Mesendoderm (in vitro differentiated cells): ENCODE measurements around the gene HBG2.
A peak's percentile ranks its signal among the peaks of the same experiment; 100 is the strongest.

Experiments
- DNase-seq: peaks from one replicate; pipeline ENCODE4 v3.0.0; 2013
- H2AK5ac ChIP-seq: 2 replicates; pipeline ENCODE4 v1.6.1; 2013; ENCODE audit warnings: low read length, inconsistent platforms
- H2BK120ac ChIP-seq: 2 replicates; pipeline ENCODE4 v1.6.1; 2013; ENCODE audit warnings: low read depth, mild to moderate bottlenecking, low read length, moderate library complexity, mixed read lengths
- H2BK15ac ChIP-seq: replicated peaks from 2 replicates; pipeline ENCODE4 v1.6.1; 2013; ENCODE audit warnings: low read depth, mild to moderate bottlenecking, moderate library complexity
- H2BK5ac ChIP-seq: 2 replicates; pipeline ENCODE4 v1.6.1; 2013; ENCODE audit warnings: low read length, inconsistent platforms
- H3K18ac ChIP-seq: 2 replicates; pipeline ENCODE4 v1.6.1; 2013; ENCODE audit warnings: mild to moderate bottlenecking, low read length, mixed read lengths
- H3K23ac ChIP-seq: one replicate; pipeline ENCODE4 v1.6.1; 2013; ENCODE audit warnings: low read length
- H3K27ac ChIP-seq: 2 replicates; pipeline ENCODE4 v1.5.1; 2013; ENCODE audit warnings: low read depth, mild to moderate bottlenecking, inconsistent platforms, low read length, moderate library complexity
- H3K27me3 ChIP-seq: 2 replicates; pipeline ENCODE4 v1.6.1; 2013; ENCODE audit warnings: low read length, control low read depth, mild to moderate bottlenecking, inconsistent platforms; ENCODE audit not compliant: insufficient read depth, poor library complexity
- H3K36me3 ChIP-seq: 2 replicates; pipeline ENCODE4 v1.6.1; 2013; ENCODE audit warnings: low read length, inconsistent platforms; ENCODE audit not compliant: control insufficient read depth, insufficient read depth
- H3K4ac ChIP-seq: one replicate; pipeline ENCODE4 v1.6.1; 2013; ENCODE audit warnings: low read depth, mild to moderate bottlenecking, low read length, moderate library complexity
- H3K4me1 ChIP-seq: 2 replicates; pipeline ENCODE4 v1.6.1; 2013; ENCODE audit warnings: low read depth, low read length, inconsistent platforms; ENCODE audit not compliant: control insufficient read depth
- H3K4me2 ChIP-seq: 2 replicates; pipeline ENCODE4 v1.6.1; 2013; ENCODE audit warnings: low read length
- H3K4me3 ChIP-seq: 2 replicates; pipeline ENCODE4 v1.5.1; 2013; ENCODE audit warnings: mild to moderate bottlenecking, low read length
- H3K56ac ChIP-seq: one replicate; pipeline ENCODE4 v1.6.1; 2013; ENCODE audit warnings: low read length
- H3K79me1 ChIP-seq: 2 replicates; pipeline ENCODE4 v1.6.1; 2013; ENCODE audit warnings: low read length, inconsistent platforms
- H3K79me2 ChIP-seq: 2 replicates; pipeline ENCODE4 v1.6.1; 2013; ENCODE audit warnings: mild to moderate bottlenecking, low read length; ENCODE audit not compliant: control insufficient read depth, insufficient read depth
- H3K9ac ChIP-seq: 2 replicates; pipeline ENCODE4 v1.6.1; 2013; ENCODE audit warnings: low read length, inconsistent platforms
- H4K5ac ChIP-seq: one replicate; pipeline ENCODE4 v1.6.1; 2013; ENCODE audit warnings: low read length
- H4K8ac ChIP-seq: one replicate; pipeline ENCODE4 v1.6.1; 2013; ENCODE audit warnings: low read depth, mild to moderate bottlenecking, control low read depth, low read length, moderate library complexity
- WGBS: extraction: QIAGEN DNeasy Blood & Tissue Kit; methylation state at CpG from one replicate; pipeline ENCODE4 v1.1.7; 2013; ENCODE audit warnings: low lambda C conversion rate, missing lambda C conversion rate; ENCODE audit not compliant: insufficient coverage; ENCODE audit errors: extremely low coverage; 5-methylcytosine and 5-hydroxymethylcytosine counted together

The HBG2 gene

DNA sequence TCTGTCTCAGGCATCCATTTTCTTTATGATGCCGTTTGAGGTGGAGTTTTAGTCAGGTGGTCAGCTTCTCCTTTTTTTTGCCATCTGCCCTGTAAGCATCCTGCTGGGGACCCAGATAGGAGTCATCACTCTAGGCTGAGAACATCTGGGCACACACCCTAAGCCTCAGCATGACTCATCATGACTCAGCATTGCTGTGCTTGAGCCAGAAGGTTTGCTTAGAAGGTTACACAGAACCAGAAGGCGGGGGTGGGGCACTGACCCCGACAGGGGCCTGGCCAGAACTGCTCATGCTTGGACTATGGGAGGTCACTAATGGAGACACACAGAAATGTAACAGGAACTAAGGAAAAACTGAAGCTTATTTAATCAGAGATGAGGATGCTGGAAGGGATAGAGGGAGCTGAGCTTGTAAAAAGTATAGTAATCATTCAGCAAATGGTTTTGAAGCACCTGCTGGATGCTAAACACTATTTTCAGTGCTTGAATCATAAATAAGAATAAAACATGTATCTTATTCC lies 26.1 kb upstream of the HBG2 start:
- H3K4me3 ChIP-seq: no peak overlapping the region
- WGBS: no CpG with 5 or more reads among the region's 3 CpGs
- H3K79me1 ChIP-seq: no peaks in the 10 kb centered on the region
- H4K8ac ChIP-seq: no peak overlapping the region
- H3K4ac ChIP-seq: no peak overlapping the region
- no peak overlapping the region for H3K27ac ChIP-seq
- H3K18ac ChIP-seq: no peak overlapping the region
- H3K23ac ChIP-seq: no peak overlapping the region
- no peak overlapping the region for H2BK120ac ChIP-seq
- no peaks in the 10 kb centered on the region for H3K27me3 ChIP-seq
- no peak overlapping the region for H3K56ac ChIP-seq
- no peak overlapping the region for H3K4me2 ChIP-seq
- no peaks in the 10 kb centered on the region for H3K36me3 ChIP-seq
- DNase-seq: peak; percentile 97
- no peak overlapping the region for H3K9ac ChIP-seq
- H3K4me1 ChIP-seq: peaks cover 3% of the 10 kb centered on the region
- H2AK5ac ChIP-seq: no peak overlapping the region
- no peak overlapping the region for H4K5ac ChIP-seq
- H3K79me2 ChIP-seq: no peaks in the 10 kb centered on the region
- no peak overlapping the region for H2BK5ac ChIP-seq
- H2BK15ac ChIP-seq: no peak overlapping the region

DNA sequence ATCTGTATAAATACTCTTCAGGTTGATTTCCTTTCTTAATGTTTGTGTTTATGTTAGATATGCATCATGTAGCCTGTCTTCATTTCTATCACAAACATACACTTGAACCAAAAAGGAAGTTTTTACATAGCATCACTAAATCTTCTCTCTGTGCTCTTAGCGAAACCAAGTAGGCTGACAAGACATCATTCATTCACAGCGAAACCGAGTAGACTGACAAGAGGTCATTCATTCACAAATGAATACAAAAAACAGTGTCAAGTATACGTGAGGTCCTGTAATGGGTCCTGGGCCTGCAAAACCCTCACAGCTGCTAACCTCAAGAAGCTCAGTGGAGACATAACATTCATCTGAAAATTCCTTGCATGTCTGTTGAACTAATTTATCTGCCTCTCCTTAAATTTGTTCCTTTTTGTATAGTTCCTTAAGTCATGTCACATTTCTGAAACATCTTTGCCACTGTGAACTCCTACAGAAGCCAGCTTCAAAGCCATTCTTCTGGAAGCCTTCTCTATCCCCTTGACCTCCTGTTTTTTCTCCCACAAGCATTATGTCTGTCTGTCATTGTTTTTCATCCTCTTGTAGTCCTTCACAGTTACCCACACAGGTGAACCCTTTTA lies 25.0 kb upstream of the HBG2 start:
- H3K9ac ChIP-seq: no peak overlapping the region
- H3K79me2 ChIP-seq: no peaks in the 10 kb centered on the region
- peak overlapping the region; percentile 49 for H2BK120ac ChIP-seq
- WGBS: no CpG with 5 or more reads among the region's 4 CpGs
- DNase-seq: no peak
- no peak overlapping the region for H2BK15ac ChIP-seq
- no peak overlapping the region for H3K27ac ChIP-seq
- no peak overlapping the region for H2BK5ac ChIP-seq
- H3K56ac ChIP-seq: no peak overlapping the region
- no peak overlapping the region for H4K8ac ChIP-seq
- H3K79me1 ChIP-seq: no peaks in the 10 kb centered on the region
- no peak overlapping the region for H3K18ac ChIP-seq
- H3K23ac ChIP-seq: no peak overlapping the region
- no peak overlapping the region for H3K4ac ChIP-seq
- H4K5ac ChIP-seq: no peak overlapping the region
- H3K4me3 ChIP-seq: no peak overlapping the region
- H3K4me2 ChIP-seq: no peak overlapping the region
- no peaks in the 10 kb centered on the region for H3K36me3 ChIP-seq
- H3K27me3 ChIP-seq: no peaks in the 10 kb centered on the region
- H2AK5ac ChIP-seq: no peak overlapping the region
- H3K4me1 ChIP-seq: peaks cover 3% of the 10 kb centered on the region

DNA sequence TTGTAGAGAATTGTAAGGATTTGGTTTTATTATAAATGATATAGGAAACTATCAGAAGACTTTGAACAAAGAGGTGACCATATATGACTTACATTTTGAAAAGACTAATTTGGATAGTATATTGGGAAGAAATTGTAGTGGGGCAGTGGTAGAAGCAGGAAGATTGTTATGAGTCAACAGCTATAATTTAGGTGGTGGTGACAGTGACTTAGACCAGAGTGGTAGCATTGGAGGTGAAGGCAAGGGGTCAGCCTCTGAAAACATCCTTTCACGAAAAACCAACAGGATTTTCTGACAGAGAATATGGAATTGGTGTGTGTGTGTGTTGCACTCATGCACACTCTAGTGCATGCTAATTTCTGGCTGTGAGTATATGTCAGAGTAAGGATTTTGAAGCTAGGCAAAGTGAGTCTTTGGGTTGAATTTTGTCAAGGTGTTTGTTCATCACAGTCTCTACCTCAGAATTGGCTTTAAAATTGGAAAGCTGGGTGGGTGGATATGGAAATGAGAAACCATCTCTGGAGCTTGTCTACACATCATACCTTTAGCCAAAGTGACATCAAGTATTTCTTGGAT lies 23.3 kb upstream of the HBG2 start:
- H2BK5ac ChIP-seq: no peak overlapping the region
- H3K4me1 ChIP-seq: peaks cover 3% of the 10 kb centered on the region
- H3K4me3 ChIP-seq: no peak overlapping the region
- no peak overlapping the region for H4K8ac ChIP-seq
- no peaks in the 10 kb centered on the region for H3K36me3 ChIP-seq
- H3K27ac ChIP-seq: no peak overlapping the region
- H4K5ac ChIP-seq: no peak overlapping the region
- no peaks in the 10 kb centered on the region for H3K27me3 ChIP-seq
- H2BK15ac ChIP-seq: no peak overlapping the region
- H3K9ac ChIP-seq: no peak overlapping the region
- no peaks in the 10 kb centered on the region for H3K79me2 ChIP-seq
- H3K18ac ChIP-seq: no peak overlapping the region
- no peaks in the 10 kb centered on the region for H3K79me1 ChIP-seq
- H3K23ac ChIP-seq: no peak overlapping the region
- no peak overlapping the region for H2BK120ac ChIP-seq
- no peak overlapping the region for H3K4ac ChIP-seq
- no peak overlapping the region for H2AK5ac ChIP-seq
- H3K56ac ChIP-seq: no peak overlapping the region
- no peak for DNase-seq
- H3K4me2 ChIP-seq: no peak overlapping the region
- WGBS: no CpG with 5 or more reads among the region's 1 CpG

DNA sequence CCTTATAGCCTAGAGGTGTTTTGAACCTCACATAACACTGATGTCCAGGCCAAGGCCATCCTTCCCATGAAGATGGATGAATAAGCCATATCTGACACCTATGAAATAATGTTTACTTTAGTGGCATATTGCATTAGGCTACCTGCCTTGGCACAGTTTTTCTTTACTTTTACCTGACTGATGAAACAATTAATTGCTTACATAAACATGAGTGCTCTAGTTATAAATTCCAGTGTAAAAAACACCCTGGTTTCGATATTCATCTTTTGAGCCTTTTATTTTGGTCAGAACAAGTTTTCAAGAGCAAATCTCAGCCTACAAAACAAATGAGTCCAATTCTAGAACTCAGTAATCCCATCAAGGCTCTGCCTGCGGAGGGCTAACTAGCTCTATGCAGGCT lies 22.1 kb upstream of the HBG2 start:
- Histone ChIP-seq H3K4me1 (peaks cover 3% of the 10 kb centered on the region), H2BK15ac (no peak overlapping the region)

DNA sequence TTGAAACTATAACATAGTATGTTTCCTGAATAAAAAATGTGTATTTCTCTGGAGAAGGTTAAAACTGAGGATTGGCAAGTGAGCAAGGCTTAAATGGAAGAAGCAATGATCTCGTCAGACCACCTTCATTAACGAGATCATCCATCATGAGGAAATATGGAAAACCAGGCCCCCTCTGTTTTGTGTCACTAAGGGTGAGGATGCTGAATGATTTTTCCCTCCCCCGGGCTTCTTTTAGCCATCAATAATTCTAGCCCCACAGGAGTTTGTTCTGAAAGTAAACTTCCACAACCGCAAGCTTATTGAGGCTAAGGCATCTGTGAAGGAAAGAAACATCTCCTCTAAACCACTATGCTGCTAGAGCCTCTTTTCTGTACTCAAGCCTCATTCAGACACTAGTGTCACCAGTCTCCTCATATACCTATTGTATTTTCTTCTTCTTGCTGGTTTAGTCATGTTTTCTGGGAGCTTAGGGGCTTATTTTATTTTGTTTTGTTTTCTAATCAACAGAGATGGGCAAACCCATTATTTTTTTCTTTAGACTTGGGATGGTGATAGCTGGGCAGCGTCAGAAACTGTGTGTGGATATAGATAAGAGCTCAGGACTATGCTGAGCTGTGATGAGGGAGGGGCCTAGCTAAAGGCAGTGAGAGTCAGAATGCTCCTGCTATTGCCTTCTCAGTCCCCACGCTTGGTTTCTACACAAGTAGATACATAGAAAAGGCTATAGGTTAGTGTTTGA lies 21.0 kb upstream of the HBG2 start:
- Histone ChIP-seq H3K36me3 (no peaks in the 10 kb centered on the region), H4K5ac (no peak overlapping the region), H4K8ac (no peak overlapping the region), H2BK15ac (no peak overlapping the region), H3K79me2 (no peaks in the 10 kb centered on the region), H3K4me3 (no peak overlapping the region), H3K9ac (no peak overlapping the region), H2AK5ac (no peak overlapping the region), H3K4me2 (no peak overlapping the region), H3K18ac (no peak overlapping the region), H3K79me1 (no peaks in the 10 kb centered on the region), H2BK5ac (no peak overlapping the region), H3K27me3 (no peaks in the 10 kb centered on the region), H2BK120ac (no peak overlapping the region), H3K23ac (no peak overlapping the region), H3K4me1 (peaks cover under 1% of the 10 kb centered on the region), H3K27ac (no peak overlapping the region), H3K56ac (no peak overlapping the region), H3K4ac (no peak overlapping the region)
- WGBS: no CpG with 5 or more reads among the region's 6 CpGs
- peak; percentile 22 for DNase-seq

More for the DNA sequence above, 22.1 kb upstream of the HBG2 start:
- Histone ChIP-seq H3K27ac (no peak overlapping the region), H3K9ac (no peak overlapping the region), H2BK120ac (no peak overlapping the region), H3K18ac (no peak overlapping the region), H4K8ac (no peak overlapping the region), H3K79me2 (no peaks in the 10 kb centered on the region), H3K4me3 (no peak overlapping the region), H3K36me3 (no peaks in the 10 kb centered on the region), H3K4me2 (no peak overlapping the region), H3K4ac (no peak overlapping the region), H3K79me1 (no peaks in the 10 kb centered on the region), H3K56ac (no peak overlapping the region), H2BK5ac (no peak overlapping the region), H2AK5ac (no peak overlapping the region), H3K27me3 (no peaks in the 10 kb centered on the region), H4K5ac (no peak overlapping the region), H3K23ac (no peak overlapping the region)
- no CpG with 5 or more reads among the region's 2 CpGs for whole genome bisulfite sequencing
- no peak for DNase-seq
